C4-2B (cell line): ENCODE measurements around the gene DLGAP4.

ENCODE experiments used
- H3K27ac ChIP-seq: fragments of 450-650 bp; 2 replicates; pipeline ENCODE4 v1.5.1; 2017
- ZFX ChIP-seq: fragments of 450-650 bp; IDR thresholded peaks from 2 replicates; pipeline ENCODE4 v1.6.1; 2017
- TF ChIP-seq, protein P1 (sequence below): fragments of 450-650 bp; conservative IDR thresholded peaks from 2 replicates; pipeline ENCODE4 v1.5.1; 2017; ENCODE audit warnings: mild to moderate bottlenecking

Gene DLGAP4

GRCh38 chr20:36497856-36498255, 191.7 kb downstream of the DLGAP4 start:
- TF ChIP-seq ZFX = no peak
- TF ChIP-seq, protein P1, sequence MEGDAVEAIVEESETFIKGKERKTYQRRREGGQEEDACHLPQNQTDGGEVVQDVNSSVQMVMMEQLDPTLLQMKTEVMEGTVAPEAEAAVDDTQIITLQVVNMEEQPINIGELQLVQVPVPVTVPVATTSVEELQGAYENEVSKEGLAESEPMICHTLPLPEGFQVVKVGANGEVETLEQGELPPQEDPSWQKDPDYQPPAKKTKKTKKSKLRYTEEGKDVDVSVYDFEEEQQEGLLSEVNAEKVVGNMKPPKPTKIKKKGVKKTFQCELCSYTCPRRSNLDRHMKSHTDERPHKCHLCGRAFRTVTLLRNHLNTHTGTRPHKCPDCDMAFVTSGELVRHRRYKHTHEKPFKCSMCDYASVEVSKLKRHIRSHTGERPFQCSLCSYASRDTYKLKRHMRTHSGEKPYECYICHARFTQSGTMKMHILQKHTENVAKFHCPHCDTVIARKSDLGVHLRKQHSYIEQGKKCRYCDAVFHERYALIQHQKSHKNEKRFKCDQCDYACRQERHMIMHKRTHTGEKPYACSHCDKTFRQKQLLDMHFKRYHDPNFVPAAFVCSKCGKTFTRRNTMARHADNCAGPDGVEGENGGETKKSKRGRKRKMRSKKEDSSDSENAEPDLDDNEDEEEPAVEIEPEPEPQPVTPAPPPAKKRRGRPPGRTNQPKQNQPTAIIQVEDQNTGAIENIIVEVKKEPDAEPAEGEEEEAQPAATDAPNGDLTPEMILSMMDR = no peak

GRCh38 chr20:36498386-36499179, 192.4 kb downstream of the DLGAP4 start:
- TF ChIP-seq ZFX = no peak
- TF ChIP-seq, protein P1 = no peak
- no peak overlapping the region for H3K27ac ChIP-seq

More at GRCh38 chr20:36497856-36498255, 191.7 kb downstream of the DLGAP4 start:
- H3K27ac ChIP-seq = no peak overlapping the region

DNA sequence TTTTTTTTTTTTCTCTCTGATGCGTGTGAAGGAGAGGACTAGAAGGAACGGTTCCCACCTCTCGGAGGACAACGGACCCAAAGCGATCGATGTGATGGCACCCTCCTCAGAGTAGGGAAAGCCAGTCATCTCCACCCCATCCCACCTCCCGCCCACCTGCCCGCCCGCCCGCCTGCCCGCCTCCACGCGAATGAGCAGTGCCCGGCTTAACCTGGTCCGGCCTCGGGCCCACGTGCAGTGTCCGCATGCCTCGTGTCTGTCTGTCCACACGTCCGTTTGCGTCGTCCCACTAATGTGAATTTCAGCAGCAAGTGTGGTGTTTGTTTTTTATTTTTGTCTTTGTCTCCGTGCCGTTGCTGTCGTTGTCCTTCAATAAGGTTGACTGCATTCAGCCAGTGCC, 193.1 kb downstream of the DLGAP4 start:
- no peak overlapping the region for H3K27ac ChIP-seq
- TF ChIP-seq, protein P1 = no peak
- TF ChIP-seq ZFX = no peak

GRCh38 chr20:36499723-36500501, 193.8 kb downstream of the DLGAP4 start:
- H3K27ac ChIP-seq = no peak overlapping the region
- TF ChIP-seq, protein P1 = no peak
- TF ChIP-seq ZFX = no peak

DNA sequence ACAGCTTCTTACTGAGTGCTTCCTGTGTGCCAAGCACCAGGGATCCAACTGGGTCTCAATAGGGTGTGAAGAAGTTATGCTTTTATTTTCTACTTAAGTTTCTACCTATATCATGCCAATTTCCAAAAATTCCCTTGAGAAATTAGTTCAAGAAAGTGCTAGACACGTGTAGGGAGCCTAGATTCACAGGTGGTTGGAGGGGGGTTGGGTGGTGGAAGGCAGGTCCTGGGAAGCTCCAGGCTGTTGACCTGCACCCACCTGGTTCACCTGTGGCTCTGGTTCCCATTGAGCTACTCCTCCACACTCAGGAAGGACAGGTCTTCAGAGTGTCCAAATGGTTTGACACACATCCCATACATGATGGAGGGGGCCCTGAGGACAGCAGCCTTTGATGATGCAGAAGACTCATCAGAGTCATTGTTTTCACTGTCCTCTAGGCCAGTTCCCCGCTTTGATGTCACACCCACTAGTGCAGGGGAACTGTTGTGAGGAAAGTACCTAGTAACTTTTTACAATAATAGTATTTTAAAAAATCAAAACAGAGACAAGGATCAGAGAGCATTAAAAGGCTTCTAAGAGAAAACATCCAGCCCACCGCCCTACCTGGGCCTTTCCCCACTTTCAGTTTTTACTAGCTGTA, 195.3 kb downstream of the DLGAP4 start:
- TF ChIP-seq, protein P1 = no peak
- no peak for TF ChIP-seq ZFX
- H3K27ac ChIP-seq = no peak overlapping the region

- H3K27ac ChIP-seq = no peak overlapping the region
- TF ChIP-seq, protein P1 = no peak
- no peak for TF ChIP-seq ZFX
Measured at GRCh38 chr20:36504295-36504694, 198.2 kb downstream of the DLGAP4 start.

DNA sequence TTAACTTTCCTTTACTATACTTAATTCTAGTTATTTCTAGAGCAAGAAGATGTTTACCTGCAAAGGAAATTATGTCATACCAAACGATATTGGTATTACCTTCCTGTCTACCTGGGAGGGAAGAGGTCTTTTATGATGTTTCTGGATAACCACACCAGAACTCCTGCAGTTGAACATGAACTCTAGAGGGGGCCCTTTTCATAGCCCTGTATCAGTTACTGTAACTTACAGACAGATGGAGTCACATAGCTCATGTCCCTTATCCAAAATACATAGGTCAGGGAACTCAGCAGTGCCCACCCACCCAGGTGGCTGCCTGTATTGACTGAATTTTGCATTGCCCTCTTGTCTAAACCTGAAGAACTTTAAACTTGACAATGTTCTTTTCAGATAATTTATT, 200.1 kb downstream of the DLGAP4 start:
- no peak overlapping the region for H3K27ac ChIP-seq
- TF ChIP-seq, protein P1 = no peak
- TF ChIP-seq ZFX = no peak
